Thymus (tissue), 11 donors: Measurements from ENCODE around the gene CTTNBP2. TPM values are rescaled to one million over a fixed set of nuclear protein-coding genes. Genes with fewer than 3 reads are reported as not detected.

Experiments used
- DNase-seq, 9 donors: peaks; one replicate each; pipeline ENCODE4 v3.0.0-alpha.2; 2013; ENCODE audit warnings: low spot score in 9 of 9, low read depth in 6 of 9, missing footprints in 1 of 9
- H3K27ac ChIP-seq, 2 donors: one replicate each; pipeline ENCODE4 v1.5.1; 2013; ENCODE audit warnings: control low read depth in 1 of 2, low read depth in 1 of 2, low read length in 1 of 2, mild to moderate bottlenecking in 1 of 2, moderate library complexity in 1 of 2
- H3K27me3 ChIP-seq, 2 donors: one replicate each; pipeline ENCODE4 v1.5.1; 2013; ENCODE audit warnings: low read length in 1 of 2; ENCODE audit not compliant: control insufficient read depth in 2 of 2, insufficient read depth in 1 of 2
- H3K36me3 ChIP-seq, 2 donors: one replicate each; pipeline ENCODE4 v1.5.1; 2013; ENCODE audit warnings: low read length in 1 of 2, mild to moderate bottlenecking in 1 of 2, moderate library complexity in 1 of 2; ENCODE audit not compliant: control insufficient read depth in 2 of 2, insufficient read depth in 2 of 2
- H3K4me1 ChIP-seq, 2 donors: one replicate each; pipeline ENCODE4 v1.5.1; 2013; ENCODE audit warnings: low read length in 2 of 2; ENCODE audit not compliant: control insufficient read depth in 2 of 2, insufficient read depth in 2 of 2
- H3K4me3 ChIP-seq, 2 donors: one replicate each; pipeline ENCODE4 v1.5.1; 2013; ENCODE audit warnings: low read length in 2 of 2, control low read depth in 1 of 2, mild to moderate bottlenecking in 1 of 2
- H3K9me3 ChIP-seq, 2 donors: one replicate each; pipeline ENCODE4 v1.5.1; 2013; ENCODE audit warnings: low read length in 1 of 2, mild to moderate bottlenecking in 1 of 2; ENCODE audit not compliant: control insufficient read depth in 2 of 2, insufficient read depth in 1 of 2
- WGBS: extraction: QIAGEN DNeasy Blood & Tissue Kit; methylation state at CpG from one replicate; pipeline ENCODE4 v1.1.7; 2013; 5-methylcytosine and 5-hydroxymethylcytosine counted together
- polyA plus RNA-seq: library from polyadenylated mRNA; stranded (reverse); fragments of 200-250 nt; gene quantifications from one replicate; pipeline ENCODE4 v1.2.3, GENCODE V29; 2013
- total RNA-seq: library from RNA; stranded (reverse); fragments of 120-200 nt; gene quantifications from one replicate; pipeline ENCODE4 v1.2.4, GENCODE V29; 2013
- donor health status: healthy.

CTTNBP2 gene
- total and polyA plus RNA-seq, 2 donors: 0.82 to 0.94 TPM

DNA sequence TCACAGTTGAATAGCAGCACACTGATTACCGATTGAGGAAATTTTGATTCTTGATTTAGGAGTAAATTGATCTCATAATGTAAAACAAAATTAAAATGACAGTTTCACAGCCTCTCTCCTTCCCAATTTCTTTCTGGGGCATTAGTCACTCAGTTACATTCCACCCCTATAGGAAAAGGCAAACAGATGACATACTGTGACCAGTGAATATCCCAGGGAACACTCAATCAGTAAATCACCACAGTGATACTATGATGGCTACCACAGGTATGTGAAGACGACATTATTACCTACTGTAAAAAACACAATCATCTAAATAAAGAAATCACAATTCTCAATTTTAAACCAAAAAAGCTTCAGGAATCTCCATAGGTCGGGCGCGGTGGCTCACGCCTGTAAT lies 15.5 kb downstream of the CTTNBP2 start:
- no peak for DNase-seq
- H3K27ac ChIP-seq: no peak overlapping the region
- no peaks in the 10 kb centered on the region for H3K27me3 ChIP-seq

DNA sequence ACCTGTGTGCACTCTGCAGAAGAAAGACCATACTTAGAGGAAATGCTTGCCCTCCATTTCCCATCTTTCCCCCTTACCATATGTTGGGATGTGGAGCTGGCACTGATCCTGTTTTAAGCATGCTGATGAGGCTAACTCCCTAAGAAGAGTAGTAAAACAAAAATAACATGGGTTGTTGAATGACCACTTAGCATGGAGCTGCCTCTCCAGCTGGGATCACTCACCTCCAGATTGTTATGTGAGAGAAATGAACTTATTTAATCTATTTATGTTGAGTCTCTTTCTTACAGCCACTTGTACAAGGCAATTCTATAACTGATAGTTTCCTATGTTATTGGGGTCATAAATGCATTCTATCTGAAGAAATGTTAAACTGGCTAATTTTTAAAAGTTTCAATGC lies 17.0 kb downstream of the CTTNBP2 start:
- Histone ChIP-seq H3K9me3 (no peaks in the 10 kb centered on the region), H3K36me3 (no peaks in the 10 kb centered on the region), H3K4me3 (no peak overlapping the region), H3K27ac (no peak overlapping the region), H3K27me3 (no peaks in the 10 kb centered on the region), H3K4me1 (no peaks in the 10 kb centered on the region)
- DNase-seq: no peak

More for the DNA sequence above, 15.5 kb downstream of the CTTNBP2 start:
- no peaks in the 10 kb centered on the region for H3K9me3 ChIP-seq
- WGBS: 99% methylated on average over 6 of the region's 6 CpGs
- H3K36me3 ChIP-seq: no peaks in the 10 kb centered on the region
- H3K4me3 ChIP-seq: no peak overlapping the region
- no peaks in the 10 kb centered on the region for H3K4me1 ChIP-seq

DNA sequence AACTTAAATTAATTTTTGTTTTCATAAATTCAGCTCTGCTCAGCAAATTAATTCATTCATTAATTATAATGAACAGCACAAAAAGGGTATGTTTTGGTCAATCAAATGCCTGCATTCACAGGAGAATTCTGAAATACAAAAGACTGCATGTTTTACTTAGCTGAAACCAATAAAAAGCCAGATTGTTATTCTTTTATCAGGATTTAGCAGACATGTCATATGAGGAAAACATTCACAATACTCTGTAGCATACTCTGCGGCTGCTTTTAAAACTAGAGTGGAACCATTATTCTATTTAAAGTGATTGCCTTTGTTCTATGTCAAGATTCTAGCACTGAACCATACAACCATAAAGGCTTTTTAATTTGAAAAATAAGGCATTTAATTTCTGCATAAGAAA lies 19.1 kb downstream of the CTTNBP2 start:
- DNase-seq: no peak
- Histone ChIP-seq H3K36me3 (no peaks in the 10 kb centered on the region), H3K4me3 (no peak overlapping the region), H3K27ac (no peak overlapping the region), H3K27me3 (no peaks in the 10 kb centered on the region), H3K4me1 (no peaks in the 10 kb centered on the region), H3K9me3 (no peaks in the 10 kb centered on the region)
- WGBS: 99% methylated on average over 1 of the region's 1 CpG

DNA sequence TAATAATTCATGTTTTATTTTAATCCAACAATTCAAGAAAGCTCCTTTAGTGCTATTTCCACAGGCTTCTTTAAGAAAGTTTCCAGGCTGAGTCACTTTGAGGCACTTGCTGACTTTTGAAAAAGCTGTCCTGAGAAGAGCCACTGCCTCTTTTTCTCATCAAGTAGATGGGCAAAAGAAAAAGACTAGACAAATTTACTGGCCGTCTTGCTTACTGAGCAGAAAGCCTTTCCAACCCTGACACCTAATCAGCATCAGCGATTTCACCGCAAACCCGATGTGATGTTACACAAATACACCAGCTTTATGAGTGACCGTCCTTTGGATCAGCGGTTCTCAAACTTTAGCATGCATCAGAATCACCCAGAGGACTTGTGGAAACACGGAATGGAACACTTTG lies 24.3 kb downstream of the CTTNBP2 start:
- Histone ChIP-seq H3K27ac (no peak overlapping the region), H3K9me3 (no peaks in the 10 kb centered on the region), H3K36me3 (no peaks in the 10 kb centered on the region), H3K4me3 (no peak overlapping the region), H3K4me1 (no peaks in the 10 kb centered on the region), H3K27me3 (no peaks in the 10 kb centered on the region)
- no peak for DNase-seq
- WGBS: 94% methylated on average over 7 of the region's 7 CpGs

DNA sequence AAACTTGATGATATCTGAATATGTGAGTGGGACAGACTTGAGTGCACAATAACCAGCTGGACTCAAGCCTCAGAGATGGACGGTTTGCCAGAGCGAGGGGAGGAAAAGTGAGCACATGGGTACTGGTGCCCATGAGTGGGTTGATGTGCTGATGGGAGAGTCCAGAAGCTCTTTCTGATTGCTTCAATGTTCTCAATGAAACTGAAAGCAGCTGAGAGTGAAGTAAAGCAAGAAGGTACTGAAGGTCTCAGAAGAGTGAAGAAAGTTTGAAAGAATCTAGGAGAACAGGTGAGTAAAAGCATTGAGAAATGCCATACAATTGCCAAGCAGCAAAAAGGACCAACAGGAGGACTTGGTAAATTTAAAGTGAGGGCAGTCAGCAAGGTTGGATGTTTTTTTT lies 28.6 kb downstream of the CTTNBP2 start:
- Histone ChIP-seq H3K36me3 (no peaks in the 10 kb centered on the region), H3K27ac (no peak overlapping the region), H3K4me1 (no peaks in the 10 kb centered on the region), H3K27me3 (no peaks in the 10 kb centered on the region), H3K9me3 (no peaks in the 10 kb centered on the region), H3K4me3 (no peak overlapping the region)
- WGBS: 90% methylated on average over 2 of the region's 2 CpGs
- DNase-seq: no peak

DNA sequence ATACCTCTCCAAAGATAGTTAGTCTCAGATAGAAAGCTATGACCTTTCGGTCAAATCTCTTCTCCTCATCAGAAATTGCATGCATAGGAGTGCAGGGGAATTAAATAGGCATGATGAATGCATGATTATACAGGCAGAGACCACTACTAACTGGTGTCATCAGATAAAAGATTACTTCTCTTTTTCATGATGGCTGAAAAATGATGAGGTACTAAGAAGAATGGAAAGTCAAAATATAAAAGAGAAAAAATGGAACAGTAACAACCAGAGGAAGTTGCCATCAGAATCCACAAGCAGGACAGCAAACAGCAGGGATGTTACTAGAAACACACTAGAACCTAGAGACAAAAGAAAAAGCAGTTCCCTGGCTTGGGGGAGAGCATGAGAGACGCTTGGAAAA lies 31.6 kb downstream of the CTTNBP2 start:
- Histone ChIP-seq H3K9me3 (no peaks in the 10 kb centered on the region), H3K4me1 (no peaks in the 10 kb centered on the region), H3K27me3 (no peaks in the 10 kb centered on the region), H3K36me3 (no peaks in the 10 kb centered on the region), H3K4me3 (no peak overlapping the region), H3K27ac (no peak overlapping the region)
- 89% methylated on average over 2 of the region's 2 CpGs for WGBS
- no peak for DNase-seq

DNA sequence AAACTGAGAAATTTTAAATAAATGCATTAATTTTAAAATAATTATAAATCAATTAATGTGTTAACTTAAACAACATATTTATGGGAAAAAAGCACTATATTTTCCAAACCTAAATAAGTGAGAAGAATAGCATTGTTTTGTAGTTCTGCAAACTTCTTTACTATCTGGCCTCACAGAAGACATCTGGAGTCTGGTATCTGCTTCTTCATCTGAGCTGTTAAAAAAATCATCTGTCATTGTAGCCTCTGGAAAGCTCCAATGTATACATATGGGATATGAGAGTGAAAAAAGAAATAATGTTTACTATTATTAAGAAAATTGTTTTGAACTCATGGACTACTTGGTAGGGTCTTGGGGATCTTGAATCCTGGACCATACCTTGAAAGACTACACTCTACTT lies 32.2 kb downstream of the CTTNBP2 start:
- H3K27me3 ChIP-seq: no peaks in the 10 kb centered on the region

DNA sequence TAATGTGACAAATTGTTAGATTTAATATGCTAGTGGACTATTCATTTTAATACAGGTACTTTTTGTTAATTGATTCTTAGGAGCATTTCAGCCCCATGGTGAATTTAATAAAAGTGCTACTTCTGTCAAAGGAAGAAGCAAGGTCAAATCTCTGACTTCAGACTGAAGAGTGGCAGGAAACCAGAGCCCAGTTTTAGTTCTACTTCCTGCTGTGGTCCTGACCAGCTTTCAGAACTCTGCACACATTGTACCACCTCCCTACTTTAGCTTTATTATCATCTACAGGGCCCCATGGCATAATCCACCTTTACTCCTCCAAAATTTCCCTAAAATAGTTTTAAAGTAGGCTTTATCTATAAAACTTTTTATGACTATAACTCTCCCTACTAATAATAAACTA lies 33.7 kb downstream of the CTTNBP2 start:
- H3K4me1 ChIP-seq: no peaks in the 10 kb centered on the region
- DNase-seq: no peak
- H3K9me3 ChIP-seq: no peaks in the 10 kb centered on the region
- no peaks in the 10 kb centered on the region for H3K36me3 ChIP-seq
- H3K27ac ChIP-seq: no peak overlapping the region
- no peak overlapping the region for H3K4me3 ChIP-seq
- H3K27me3 ChIP-seq: no peaks in the 10 kb centered on the region

More for the DNA sequence above, 32.2 kb downstream of the CTTNBP2 start:
- Histone ChIP-seq H3K4me3 (no peak overlapping the region), H3K36me3 (no peaks in the 10 kb centered on the region), H3K9me3 (no peaks in the 10 kb centered on the region), H3K27ac (no peak overlapping the region), H3K4me1 (no peaks in the 10 kb centered on the region)
- DNase-seq: no peak

DNA sequence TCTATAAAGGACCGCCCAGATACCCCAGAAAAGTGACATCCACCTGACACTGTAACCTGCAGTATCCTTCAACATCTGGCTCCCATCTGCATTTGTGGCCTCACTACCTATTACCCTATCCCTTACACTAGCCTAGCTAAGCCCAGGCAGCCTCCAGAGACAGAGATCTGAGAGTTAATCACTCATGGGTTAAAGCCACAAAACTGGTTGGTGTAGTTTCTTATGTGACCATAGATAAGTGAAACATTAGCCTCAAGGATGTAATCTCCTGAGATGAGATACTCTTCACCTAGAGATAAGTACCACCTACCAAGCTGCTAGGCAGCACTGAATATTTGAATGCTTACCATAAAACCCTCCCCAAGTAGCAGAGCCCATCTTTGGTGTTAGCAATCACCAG lies 35.4 kb downstream of the CTTNBP2 start:
- H3K36me3 ChIP-seq: no peaks in the 10 kb centered on the region
- 100% methylated on average over 1 of the region's 1 CpG for WGBS
- H3K4me1 ChIP-seq: no peaks in the 10 kb centered on the region
- no peaks in the 10 kb centered on the region for H3K27me3 ChIP-seq
- H3K27ac ChIP-seq: no peak overlapping the region
- H3K9me3 ChIP-seq: no peaks in the 10 kb centered on the region
- H3K4me3 ChIP-seq: no peak overlapping the region
- no peak for DNase-seq

DNA sequence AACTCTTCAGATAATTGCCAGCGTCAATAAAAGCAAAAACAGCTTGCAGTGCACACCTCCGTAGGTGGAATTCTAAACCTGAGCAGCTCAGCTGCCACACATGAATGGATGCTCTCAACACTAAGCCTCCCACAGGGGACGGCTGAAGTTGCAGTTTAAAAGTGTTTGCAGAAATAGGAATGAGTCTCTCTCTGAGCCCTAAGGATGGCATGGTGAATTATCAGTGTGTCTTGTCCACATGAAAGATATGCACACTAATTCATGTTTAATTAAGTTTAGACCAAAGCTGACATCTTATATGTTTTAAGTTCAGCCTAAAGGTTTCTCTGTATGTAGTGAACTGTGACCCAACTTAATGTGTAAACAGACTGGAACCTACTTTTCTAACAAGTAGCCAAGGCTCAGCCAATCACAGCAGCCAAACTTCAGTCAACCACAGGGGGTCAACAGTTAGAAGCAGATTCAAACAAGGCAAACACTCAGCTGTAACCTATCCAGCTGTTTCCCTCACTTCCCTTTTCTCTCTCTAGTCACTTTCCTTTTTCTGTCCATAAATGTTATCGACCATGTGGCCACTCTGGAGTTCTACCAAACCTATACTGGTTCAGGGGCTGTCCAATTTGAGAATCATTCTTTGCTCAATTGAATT lies 38.1 kb downstream of the CTTNBP2 start:
- no peak for DNase-seq
- H3K4me1 ChIP-seq: no peaks in the 10 kb centered on the region
- H3K27me3 ChIP-seq: no peaks in the 10 kb centered on the region
- H3K4me3 ChIP-seq: no peak overlapping the region
- no peaks in the 10 kb centered on the region for H3K9me3 ChIP-seq
- 69% methylated on average over 4 of the region's 4 CpGs for WGBS
- H3K36me3 ChIP-seq: no peaks in the 10 kb centered on the region
- no peak overlapping the region for H3K27ac ChIP-seq
